HG02973 (cell line): ENCODE data around the gene C9.
"Not testable (repeated sequence)": the region's sequence is repeated elsewhere in the genome, so short reads cannot be mapped to it uniquely, and the experiment has no call there.

Experiments used
- ATAC-seq: cut with Tn5 transposase; IDR thresholded peaks from one replicate; pipeline ENCODE4 v1.9.1; 2021; ENCODE audit warnings: moderate library complexity; ENCODE audit not compliant: unreplicated experiment

C9 gene

GRCh38 chr5:39333104-39333503 lies 31.2 kb downstream of the C9 start:
- ATAC-seq, result no peak

DNA sequence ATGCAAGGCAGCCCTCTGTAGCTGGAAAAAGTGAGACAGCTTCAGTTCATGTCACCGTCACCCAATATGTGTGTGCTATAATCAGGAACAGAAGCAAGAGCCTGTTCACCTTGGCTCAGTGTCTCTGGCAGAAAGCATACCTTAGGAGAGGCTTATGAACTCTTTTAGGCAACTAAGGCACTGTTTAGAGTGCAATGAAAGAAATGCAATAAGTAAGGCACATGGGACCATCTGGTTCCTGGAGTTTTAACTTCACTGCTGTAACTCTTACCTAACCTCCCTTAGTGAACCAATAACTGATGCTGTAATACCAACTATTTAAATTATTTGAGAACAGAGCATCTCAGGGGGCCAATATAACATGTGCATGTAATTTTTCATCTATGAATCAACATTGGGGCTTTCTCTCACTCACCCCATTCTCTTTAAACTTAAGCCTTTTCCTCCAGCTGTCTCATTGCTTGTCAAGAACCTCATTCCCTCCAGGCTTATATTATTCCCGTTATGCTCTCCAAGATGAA lies 32.4 kb downstream of the C9 start:
- ATAC-seq, result no peak

DNA sequence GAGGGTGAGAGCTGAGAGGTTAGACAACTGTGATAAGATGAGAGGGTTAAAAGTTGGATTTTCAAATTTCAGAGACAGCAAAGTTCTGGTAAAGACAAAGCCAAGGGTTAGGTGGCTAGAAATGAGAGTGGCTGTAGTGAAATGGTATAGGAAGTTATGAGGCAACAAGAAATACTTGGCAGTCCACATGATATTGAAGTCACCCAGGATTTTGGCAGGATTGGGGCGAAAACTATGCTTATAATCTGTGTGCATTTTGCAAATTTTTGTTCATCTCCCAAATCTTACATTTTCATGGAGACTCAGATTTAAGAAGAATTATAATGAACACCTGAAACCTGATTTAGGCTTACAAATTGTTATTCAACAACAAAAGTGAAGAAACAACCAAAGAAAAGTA lies 35.6 kb downstream of the C9 start:
- ATAC-seq, result no peak

DNA sequence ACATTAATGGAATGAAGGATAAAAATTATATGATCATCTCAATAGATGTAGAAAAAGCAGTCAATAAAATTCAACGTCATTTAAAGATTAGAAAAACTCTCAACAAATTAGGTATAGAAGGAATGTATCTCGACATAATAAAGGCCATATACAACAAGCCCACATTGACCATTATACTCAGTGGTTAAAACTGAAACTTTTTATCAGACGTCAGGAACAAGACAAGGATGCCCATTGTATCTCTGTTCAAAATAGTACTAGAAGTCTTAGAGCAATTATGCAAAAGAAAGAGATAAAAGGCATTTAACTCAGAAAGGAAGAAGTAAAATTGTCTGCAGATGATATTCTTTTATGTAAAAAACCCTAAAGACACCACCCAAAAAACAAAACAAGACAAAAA lies 40.8 kb downstream of the C9 start:
- ATAC-seq, result no peak

DNA sequence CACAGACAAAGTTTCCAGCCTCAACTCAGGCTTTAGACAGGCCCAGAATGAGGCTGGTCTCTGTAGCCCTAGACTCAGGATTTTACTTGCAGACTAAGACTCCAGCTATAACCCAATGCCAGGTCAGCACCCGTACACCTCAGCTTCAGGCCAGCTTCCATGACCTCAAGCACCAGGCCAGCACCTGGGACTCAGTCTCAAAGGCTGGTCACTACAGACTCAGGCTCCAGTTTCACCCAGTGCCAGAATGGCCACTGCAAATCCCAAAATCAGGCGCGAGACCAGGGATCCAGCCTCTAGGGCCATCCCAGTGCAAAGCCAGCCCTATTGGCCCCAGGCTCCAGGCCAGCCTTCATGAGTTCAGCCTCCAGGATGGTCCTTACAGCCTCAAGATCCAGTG lies 44.9 kb downstream of the C9 start:
- ATAC-seq, result no peak

GRCh38 chr5:39316464-39316863 lies 47.8 kb downstream of the C9 start:
- not testable (repeated sequence) for ATAC-seq

DNA sequence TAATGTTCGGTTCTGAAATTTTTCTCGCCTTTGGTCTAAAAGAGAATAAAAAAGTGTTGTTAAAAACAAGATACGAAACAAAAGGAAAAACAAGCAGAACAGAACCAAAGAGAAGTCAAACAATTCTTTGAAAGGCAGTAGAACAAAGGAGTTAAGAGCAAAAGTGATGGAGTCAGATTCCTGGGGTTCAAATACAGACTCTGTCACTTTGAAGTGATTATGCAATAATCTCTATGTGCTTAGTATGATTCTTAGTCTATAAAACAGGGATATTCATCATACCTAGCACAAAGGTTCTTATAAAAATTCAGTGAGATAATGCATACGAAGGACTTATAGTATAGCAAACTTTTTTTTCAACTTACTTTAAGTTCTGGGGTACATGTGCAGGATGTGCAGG lies 48.3 kb downstream of the C9 start:
- no peak for ATAC-seq

DNA sequence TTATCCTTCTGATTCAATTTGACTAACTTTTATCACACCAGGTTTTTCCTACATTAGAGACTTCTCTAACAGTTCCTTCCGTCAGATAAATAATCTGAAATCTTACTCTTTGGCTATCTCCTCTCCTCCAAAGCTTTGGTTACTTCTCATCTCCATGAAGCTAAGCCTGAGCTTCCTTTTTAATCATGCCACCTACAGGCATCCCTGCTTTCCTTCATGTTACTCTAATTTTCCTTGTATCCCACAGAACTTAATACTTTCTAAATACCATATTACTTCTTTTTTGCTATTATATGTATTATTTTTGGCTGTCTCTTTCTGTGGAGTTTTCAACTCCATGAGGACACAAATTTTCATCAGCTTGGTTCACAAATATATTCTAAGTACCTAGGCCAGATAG lies 49.7 kb downstream of the C9 start:
- ATAC-seq, result no peak

GRCh38 chr5:39309534-39309933 lies 54.8 kb downstream of the C9 start:
- ATAC-seq, result no peak

- no peak for ATAC-seq
Observed at GRCh38 chr5:39302472-39302871, 61.8 kb downstream of the C9 start.

GRCh38 chr5:39301406-39301805 lies 62.9 kb downstream of the C9 start:
- no peak for ATAC-seq

GRCh38 chr5:39299962-39300361 lies 64.3 kb downstream of the C9 start:
- no peak for ATAC-seq

- ATAC-seq, result no peak
Observed at GRCh38 chr5:39294736-39295135, 69.6 kb downstream of the C9 start.

DNA sequence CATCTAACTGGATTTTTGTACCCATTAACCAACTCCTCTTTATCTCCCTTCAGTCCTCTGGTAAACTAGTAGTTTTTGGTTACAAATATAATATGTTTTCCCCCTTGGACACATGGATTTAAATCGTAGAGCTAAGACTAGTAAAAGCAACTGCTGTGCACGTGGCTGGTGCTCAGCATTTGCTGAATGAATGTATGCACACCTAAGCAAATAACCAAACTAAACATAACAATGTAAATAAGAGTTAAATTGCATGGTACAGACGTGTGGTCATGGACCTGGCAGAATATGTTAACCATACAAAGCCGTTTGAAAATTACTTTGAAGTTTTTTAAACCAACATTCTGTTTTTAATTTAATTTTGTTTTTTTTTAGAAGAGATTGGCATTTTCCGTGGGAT lies 79.7 kb downstream of the C9 start:
- no peak for ATAC-seq

GRCh38 chr5:39283231-39283818 lies 81.0 kb downstream of the C9 start:
- ATAC-seq, result peak; percentile 93

DNA sequence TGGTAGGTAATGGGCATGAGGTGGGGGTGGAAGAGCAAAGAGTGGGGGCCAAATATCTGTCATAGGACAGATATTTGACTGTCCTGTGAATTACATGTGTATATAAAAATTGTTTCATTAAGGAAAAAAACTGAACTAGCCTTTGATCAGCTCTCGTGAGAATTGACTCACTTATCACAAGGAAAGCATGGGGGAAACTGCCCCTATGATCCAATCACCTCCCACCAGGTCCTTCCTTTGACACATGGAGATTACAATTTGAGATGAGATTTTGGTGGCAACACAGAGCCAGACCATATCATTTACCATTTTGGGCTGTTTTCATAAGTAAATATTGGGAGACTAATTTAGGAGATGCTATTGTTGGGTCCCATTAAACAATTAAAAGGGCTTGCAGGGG lies 81.7 kb downstream of the C9 start:
- ATAC-seq, result no peak

DNA sequence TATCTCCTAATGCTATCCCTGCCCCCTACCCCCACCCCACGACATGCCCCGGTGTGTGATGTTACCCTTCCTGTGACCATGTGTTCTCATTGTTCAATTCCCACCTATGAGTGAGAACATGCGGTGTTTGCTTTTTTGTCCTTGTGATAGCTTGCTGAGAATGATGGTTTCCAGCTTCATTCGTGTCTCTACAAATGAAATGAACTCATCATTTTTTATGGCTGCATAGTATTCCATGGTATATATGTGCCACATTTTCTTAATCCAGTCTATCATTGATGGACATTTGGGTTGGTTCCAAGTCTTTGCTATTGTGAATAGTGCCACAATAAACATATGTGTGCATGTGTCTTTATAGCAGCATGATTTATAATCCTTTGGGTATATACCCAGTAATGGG lies 88.4 kb downstream of the C9 start:
- not testable (repeated sequence) for ATAC-seq

DNA sequence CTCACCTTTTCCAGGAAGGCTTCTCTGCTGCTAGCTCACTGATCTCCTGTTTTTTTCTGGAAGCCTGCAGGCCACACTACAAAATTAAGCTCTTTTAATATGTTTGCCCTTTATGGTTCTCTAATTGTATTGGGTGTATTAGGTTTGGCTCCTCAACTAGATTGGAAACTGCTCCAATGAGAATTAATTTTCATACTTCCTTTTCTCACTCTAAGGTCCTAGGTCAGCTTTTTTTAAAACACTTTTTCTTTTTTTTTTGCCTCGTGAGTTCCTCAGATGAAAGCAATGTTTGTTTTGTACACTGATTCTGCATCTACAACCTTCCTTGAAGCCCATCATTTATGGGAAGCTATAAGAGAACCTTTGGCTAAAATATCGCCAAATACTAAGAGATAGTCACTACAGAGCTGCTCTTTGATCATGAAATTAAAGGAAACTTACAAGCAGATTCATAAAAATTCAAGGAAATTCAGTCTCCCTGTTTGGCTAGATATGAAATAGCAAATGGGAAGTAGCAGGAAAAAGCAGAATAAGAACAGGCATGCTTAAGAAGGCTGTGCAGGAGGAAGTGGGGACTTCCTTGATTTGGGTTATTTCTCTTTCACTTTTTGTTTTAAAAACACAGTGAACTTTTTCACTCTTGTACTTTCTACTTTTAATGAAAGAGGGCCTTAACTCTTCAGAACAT lies 89.8 kb downstream of the C9 start:
- ATAC-seq, result peak; percentile 93

- ATAC-seq, result no peak
Observed at GRCh38 chr5:39273314-39273954, 90.9 kb downstream of the C9 start.

- ATAC-seq, result not testable (repeated sequence)
Observed at GRCh38 chr5:39272869-39273231, 91.4 kb downstream of the C9 start.

DNA sequence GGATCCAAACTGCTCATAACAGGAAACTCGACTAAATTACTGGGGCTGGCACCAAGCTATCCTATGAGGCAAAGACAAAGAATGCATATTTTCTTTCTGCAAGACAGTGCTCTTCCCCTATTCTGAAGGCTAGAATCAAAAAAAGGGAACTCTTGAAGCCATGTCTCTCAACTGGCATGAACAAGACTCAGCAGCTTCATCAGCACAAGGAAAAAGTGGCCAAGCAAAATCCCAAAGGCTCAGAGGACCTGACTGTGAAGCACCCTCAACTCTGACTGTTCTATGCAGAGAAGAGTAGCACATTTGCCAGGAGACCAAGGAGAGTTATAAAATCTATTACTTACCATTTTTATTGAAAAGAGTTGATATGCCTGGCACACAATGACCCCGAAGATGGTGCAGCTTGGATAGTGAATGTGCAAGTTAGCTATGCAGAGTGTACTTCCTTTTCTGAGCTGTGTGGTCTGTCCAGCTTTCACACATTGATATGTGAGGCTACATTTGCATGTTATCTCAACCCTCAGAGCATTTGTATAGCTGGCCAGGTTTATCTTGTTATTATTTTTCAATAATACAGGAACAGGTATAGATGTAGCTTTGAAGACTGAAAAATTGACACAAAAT lies 94.0 kb downstream of the C9 start:
- ATAC-seq, result peak; percentile 57

GRCh38 chr5:39267186-39267585 lies 97.1 kb downstream of the C9 start:
- ATAC-seq, result no peak
